Esophagus muscularis mucosa (tissue), 4 donors: Measurements from ENCODE around the gene KCNJ6. TPM values are rescaled to one million over a fixed set of nuclear protein-coding genes. Genes with fewer than 3 reads are reported as not detected.

ENCODE experiments used
- DNase-seq: peaks from one replicate; pipeline ENCODE4 v3.0.0-alpha.2; 2017; ENCODE audit errors: extremely low spot score
- H3K27ac ChIP-seq, 4 donors: fragments of 200-600 bp; sonication (generic); replicated peaks in 1 of 4; 1 replicate in 3 of 4; 2 replicates in 1 of 4; pipeline ENCODE4 v1.5.1; 2016 to 2019; ENCODE audit warnings: mild to moderate bottlenecking in 1 of 4
- H3K27me3 ChIP-seq, 4 donors: fragments of 200-600 bp; sonication (generic); one replicate each; pipeline versions ENCODE4 v1.5.1 to v1.6.0; 2016 to 2019
- H3K36me3 ChIP-seq, 4 donors: fragments of 200-600 bp; sonication (generic); one replicate each; pipeline ENCODE4 v1.5.1; 2016 to 2019
- H3K4me1 ChIP-seq, 4 donors: fragments of 200-600 bp; sonication (generic); one replicate each; pipeline ENCODE4 v1.5.1; 2016 to 2019
- H3K4me3 ChIP-seq, 4 donors: fragments of 200-600 bp; sonication (generic); 1 replicate in 2 of 4; 2 replicates in 2 of 4; pipeline ENCODE4 v1.5.1; 2016 to 2019; ENCODE audit warnings: mild to moderate bottlenecking in 4 of 4, moderate library complexity in 1 of 4
- H3K9me3 ChIP-seq, 4 donors: fragments of 200-600 bp; sonication (generic); 1 replicate in 3 of 4; 2 replicates in 1 of 4; pipeline ENCODE4 v1.5.1; 2016 to 2019
- EP300 ChIP-seq: sonication (generic); formaldehyde crosslinking; IDR thresholded peaks from one replicate; pipeline ENCODE4 v1.6.1; 2017; ENCODE audit warnings: antibody characterized with exemption
- POLR2A ChIP-seq: fragments of 450-650 bp; IDR thresholded peaks from one replicate; pipeline ENCODE4 v1.6.1; 2017; ENCODE audit warnings: antibody characterized with exemption, moderate library complexity, mild to moderate bottlenecking, low read depth
- POLR2AphosphoS5 ChIP-seq, 2 donors: sonication (generic); formaldehyde crosslinking; IDR thresholded peaks; one replicate each; pipeline ENCODE4 v1.6.1; 2017; ENCODE audit warnings: antibody characterized with exemption in 2 of 2
- WGBS: methylation state at CpG from one replicate; pipeline ENCODE4 v1.1.5; 2018; 5-methylcytosine and 5-hydroxymethylcytosine counted together
- intact Hi-C: fragments of 100-400 bp; cut with DNase I; formaldehyde crosslinking; loops from one replicate; pipeline ENCODE4 v1.15.1; 2023
- total RNA-seq, 4 donors: library from RNA; depleted of rRNA; stranded (reverse); fragments of >200 nt; gene quantifications; one replicate each; pipeline versions ENCODE4 v1.1.0 to v1.2.1, GENCODE V29; 2016
- TF ChIP-seq, protein P1 (sequence below), 3 experiments: fragments of 200-600 bp in 2 of 3; fragments of 450-650 bp in 1 of 3; sonication (generic) in 2 of 3; IDR thresholded peaks; one replicate each; pipeline ENCODE4 v1.5.1; 2017 to 2019; ENCODE audit warnings: antibody characterized with exemption in 3 of 3, mild to moderate bottlenecking in 2 of 3, moderate library complexity in 1 of 3

Gene KCNJ6
- total RNA-seq, 4 donors from 2014 or later, result under 0.01 TPM; not detected in 2

DNA sequence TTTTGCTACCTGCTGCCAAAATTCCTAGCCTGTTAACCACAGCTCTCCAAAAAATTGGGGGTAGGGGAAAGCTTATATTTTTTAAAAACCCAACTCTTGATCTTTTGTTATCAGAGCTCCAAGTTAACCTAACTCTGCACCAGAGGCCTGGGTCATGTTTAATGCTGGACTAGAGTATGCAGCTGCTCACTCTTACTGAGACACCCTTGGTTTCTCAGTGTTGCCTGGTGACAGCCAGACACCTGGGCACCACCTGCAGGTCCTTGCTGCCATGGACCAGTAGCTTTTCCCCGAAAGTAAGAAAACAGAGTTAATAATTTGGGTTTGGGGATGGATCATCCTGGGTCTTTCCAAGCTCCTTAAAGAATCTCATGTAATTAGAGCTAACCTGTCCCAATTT lies 30.1 kb downstream of the KCNJ6 start:
- peaks cover 0 to 22% (median 0%) of the 10 kb centered on the region in 4 donors for H3K27me3 ChIP-seq
- intact Hi-C loops, result no loop called here
- H3K36me3 ChIP-seq, result no peaks in the 10 kb centered on the region
- no peak overlapping the region for H3K4me3 ChIP-seq
- no peak overlapping the region for H3K27ac ChIP-seq
- no peaks in the 10 kb centered on the region for H3K4me1 ChIP-seq
- 75% methylated on average over 1 of the region's 1 CpG for WGBS
- no peaks in the 10 kb centered on the region for H3K9me3 ChIP-seq
- TF ChIP-seq, protein P1, sequence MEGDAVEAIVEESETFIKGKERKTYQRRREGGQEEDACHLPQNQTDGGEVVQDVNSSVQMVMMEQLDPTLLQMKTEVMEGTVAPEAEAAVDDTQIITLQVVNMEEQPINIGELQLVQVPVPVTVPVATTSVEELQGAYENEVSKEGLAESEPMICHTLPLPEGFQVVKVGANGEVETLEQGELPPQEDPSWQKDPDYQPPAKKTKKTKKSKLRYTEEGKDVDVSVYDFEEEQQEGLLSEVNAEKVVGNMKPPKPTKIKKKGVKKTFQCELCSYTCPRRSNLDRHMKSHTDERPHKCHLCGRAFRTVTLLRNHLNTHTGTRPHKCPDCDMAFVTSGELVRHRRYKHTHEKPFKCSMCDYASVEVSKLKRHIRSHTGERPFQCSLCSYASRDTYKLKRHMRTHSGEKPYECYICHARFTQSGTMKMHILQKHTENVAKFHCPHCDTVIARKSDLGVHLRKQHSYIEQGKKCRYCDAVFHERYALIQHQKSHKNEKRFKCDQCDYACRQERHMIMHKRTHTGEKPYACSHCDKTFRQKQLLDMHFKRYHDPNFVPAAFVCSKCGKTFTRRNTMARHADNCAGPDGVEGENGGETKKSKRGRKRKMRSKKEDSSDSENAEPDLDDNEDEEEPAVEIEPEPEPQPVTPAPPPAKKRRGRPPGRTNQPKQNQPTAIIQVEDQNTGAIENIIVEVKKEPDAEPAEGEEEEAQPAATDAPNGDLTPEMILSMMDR (IDR thresholded peaks at IDR 0.05), result no peak
- TF ChIP-seq POLR2A (no peak), POLR2AphosphoS5 (IDR thresholded peaks at IDR 0.05) (no peak)
- no peak for DNase-seq

DNA sequence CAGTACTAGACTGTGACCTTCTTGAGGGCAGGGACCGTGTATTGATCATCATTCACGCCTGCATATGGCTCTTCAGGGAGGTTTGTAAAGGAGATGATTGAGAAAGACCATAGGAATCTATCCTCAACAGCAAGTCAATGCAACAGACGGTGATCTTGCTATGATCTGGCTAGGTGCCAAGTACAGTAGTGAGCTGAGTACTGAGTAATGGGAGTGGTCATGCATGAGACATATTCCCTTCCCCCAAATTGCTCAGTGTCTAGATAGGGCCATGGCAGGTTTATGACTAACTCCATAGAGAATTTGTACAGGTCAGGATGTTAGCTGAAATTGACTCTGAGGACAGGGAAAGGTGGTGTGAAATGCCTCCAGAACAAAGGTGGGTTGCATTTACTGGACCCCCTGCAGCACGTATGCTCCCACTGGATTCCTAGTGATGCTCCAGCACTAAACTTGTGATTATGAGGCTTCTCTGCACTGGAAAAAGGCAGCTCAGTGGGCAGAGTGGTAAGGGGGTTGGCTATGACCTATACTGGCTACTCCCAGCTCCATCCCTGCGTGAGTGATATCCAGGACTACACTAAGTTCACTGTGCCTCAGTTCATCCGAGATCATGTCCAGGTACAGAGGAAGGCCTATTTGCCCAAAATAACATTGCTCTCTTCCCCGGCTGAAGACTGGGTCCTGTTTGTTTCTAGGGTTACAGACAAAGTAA lies 37.2 kb downstream of the KCNJ6 start:
- Histone ChIP-seq H3K36me3 (no peaks in the 10 kb centered on the region), H3K9me3 (no peaks in the 10 kb centered on the region), H3K27me3 (peaks cover 0 to 18% (median 0%) of the 10 kb centered on the region in 4 donors), H3K4me3 (no peak overlapping the region), H3K4me1 (no peaks in the 10 kb centered on the region), H3K27ac (no peak overlapping the region)
- no peak for DNase-seq
- TF ChIP-seq EP300 (no peak), POLR2A (no peak), POLR2AphosphoS5 (IDR thresholded peaks at IDR 0.05) (no peak)
- TF ChIP-seq, protein P1 (IDR thresholded peaks at IDR 0.05), result no peak
- intact Hi-C loops, result no loop called here
- 58% methylated on average over 7 of the region's 7 CpGs for WGBS

DNA sequence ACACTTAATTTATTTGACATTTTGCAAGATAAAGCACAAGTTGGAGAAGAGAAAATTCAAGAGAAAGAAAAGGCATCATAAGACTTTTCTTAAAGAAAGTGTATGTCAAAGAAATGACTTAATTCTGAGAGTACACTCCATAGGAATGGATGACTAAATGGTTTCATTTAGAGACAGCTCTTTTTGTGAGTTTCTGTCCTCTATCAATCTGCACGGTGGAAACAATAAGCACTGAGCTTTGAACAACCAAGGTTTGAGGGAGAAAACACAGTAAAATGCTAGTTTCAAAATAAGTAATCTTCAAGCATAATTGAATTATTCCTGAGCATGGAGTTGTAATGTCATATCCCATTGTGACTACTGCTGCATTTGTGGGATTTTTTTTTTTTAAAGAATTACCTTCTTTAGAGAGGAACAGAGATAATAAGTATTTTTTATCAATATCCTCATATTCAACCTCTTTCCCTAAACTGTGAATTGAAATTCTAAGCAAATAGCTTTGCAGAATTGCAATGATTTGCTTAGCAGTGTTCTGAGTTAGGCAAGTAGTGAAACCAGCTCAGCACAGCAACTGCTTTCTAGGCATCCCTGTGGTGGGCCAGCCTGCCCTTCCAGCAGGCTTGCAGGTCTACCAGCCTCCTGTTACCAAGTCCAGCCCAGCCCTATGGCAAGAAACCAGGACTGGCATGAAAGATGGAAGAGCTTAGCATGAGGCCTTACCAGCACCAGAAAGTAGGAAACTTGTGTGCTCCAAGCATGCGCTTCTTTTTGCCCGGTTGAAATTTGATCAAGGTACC lies 38.2 kb downstream of the KCNJ6 start:
- Histone ChIP-seq H3K9me3 (no peaks in the 10 kb centered on the region), H3K27me3 (peaks cover 0 to 18% (median 0%) of the 10 kb centered on the region in 4 donors), H3K27ac (no peak overlapping the region), H3K4me1 (no peaks in the 10 kb centered on the region), H3K4me3 (no peak overlapping the region), H3K36me3 (no peaks in the 10 kb centered on the region)
- WGBS, result 81% methylated on average over 3 of the region's 3 CpGs
- no peak for DNase-seq
- intact Hi-C loops, result no loop called here
- TF ChIP-seq POLR2A (no peak), EP300 (no peak), POLR2AphosphoS5 (IDR thresholded peaks at IDR 0.05) (no peak)
- TF ChIP-seq, protein P1 (IDR thresholded peaks at IDR 0.05), result no peak

DNA sequence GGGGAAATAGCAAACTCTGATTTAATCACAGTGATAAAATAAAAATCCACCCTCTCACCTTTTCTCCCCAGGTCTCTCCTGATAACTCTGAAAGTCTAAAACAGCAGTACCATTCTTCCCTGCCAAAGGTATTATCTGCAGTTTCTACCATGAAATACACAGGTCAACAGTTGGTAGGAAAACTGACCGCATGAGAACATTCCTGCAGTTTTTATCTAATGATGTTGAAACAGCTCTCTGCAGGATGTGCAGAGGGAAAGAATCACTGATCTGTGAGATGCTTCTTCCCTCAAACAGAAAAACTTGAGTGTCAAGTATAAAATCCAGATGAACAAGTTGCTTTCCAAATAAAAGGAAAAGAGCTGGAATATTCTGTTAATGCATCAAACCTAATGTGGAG lies 39.1 kb downstream of the KCNJ6 start:
- DNase-seq, result no peak
- WGBS, result 45% methylated on average over 1 of the region's 1 CpG
- no peaks in the 10 kb centered on the region for H3K36me3 ChIP-seq
- TF ChIP-seq, protein P1 (IDR thresholded peaks at IDR 0.05), result no peak
- TF ChIP-seq EP300 (no peak), POLR2A (no peak), POLR2AphosphoS5 (IDR thresholded peaks at IDR 0.05) (no peak)
- H3K4me3 ChIP-seq, result no peak overlapping the region
- no peaks in the 10 kb centered on the region for H3K9me3 ChIP-seq
- no peaks in the 10 kb centered on the region for H3K4me1 ChIP-seq
- no peak overlapping the region for H3K27ac ChIP-seq
- intact Hi-C loops, result no loop called here
- peaks cover 0 to 18% (median 0%) of the 10 kb centered on the region in 4 donors for H3K27me3 ChIP-seq
